Measurements from ENCODE around the gene MYO3B. TPM values are rescaled to one million over a fixed set of nuclear protein-coding genes. Genes with fewer than 3 reads are reported as not detected.
"Not testable (repeated sequence)": the region's sequence is repeated elsewhere in the genome, so short reads cannot be mapped to it uniquely, and the experiment has no call there.

Gene MYO3B
- total and polyA plus RNA-seq, 2 donors (not counting 3 experiments of a cell fraction or from before 2014, with no cell fraction given) = 0.03 TPM; not detected in 1

GRCh38 chr2:170635094-170635493 lies 457.1 kb downstream of the MYO3B start:
- DNase-seq (ENCODE audit: low read depth, low spot score); H3K9me3 ChIP-seq (replicated peaks; ENCODE audit: control insufficient read depth, insufficient read depth, low read length); H3K27ac ChIP-seq (ENCODE audit: insufficient read depth, low read depth, low read length); dilution Hi-C loops (cut with MboI; ENCODE audit: extremely low pct_ligation_motif_present, low sequenced_read_pairs); H3K27me3 ChIP-seq (ENCODE audit: control insufficient read depth in 2 of 2, insufficient read depth in 2 of 2, low read length in 2 of 2); H4K20me1 ChIP-seq (replicated peaks; ENCODE audit: control insufficient read depth, extremely low read depth, insufficient read depth, low read length); H3K4me2 ChIP-seq (ENCODE audit: insufficient read depth, low read length); BruUV-seq (replicated peaks); H3K9me1 ChIP-seq (replicated peaks; ENCODE audit: control insufficient read depth, extremely low read depth, insufficient read depth, low read length); H3K4me3 ChIP-seq (replicated peaks in 1 of 3; ENCODE audit: insufficient read depth in 1 of 3, low read depth in 1 of 3, low read length in 3 of 3); H2AFZ ChIP-seq (ENCODE audit: low read depth, low read length); FAIRE-seq; H3K4me1 ChIP-seq (ENCODE audit: control insufficient read depth, extremely low read depth, insufficient read depth, low read length); intact Hi-C loops (cut with micrococcal nuclease); H3K36me3 ChIP-seq (ENCODE audit: control insufficient read depth in 2 of 2, extremely low read depth in 1 of 2, insufficient read depth in 2 of 2, low read length in 2 of 2); CTCF ChIA-PET; H3K9ac ChIP-seq (replicated peaks; ENCODE audit: extremely low read depth, insufficient read depth, low read length); H3K79me2 ChIP-seq (ENCODE audit: control insufficient read depth, insufficient read depth, low read length); POLR2A ChIA-PET: not testable (repeated sequence)

- Histone ChIP-seq H3K9ac (replicated peaks; ENCODE audit: extremely low read depth, insufficient read depth, low read length) (no peak overlapping the region), H3K9me1 (replicated peaks; ENCODE audit: control insufficient read depth, extremely low read depth, insufficient read depth, low read length) (no peaks in the 10 kb centered on the region), H3K4me2 (ENCODE audit: insufficient read depth, low read length) (no peak overlapping the region), H3K27ac (ENCODE audit: insufficient read depth, low read depth, low read length) (no peak overlapping the region), H3K27me3 (ENCODE audit: control insufficient read depth in 2 of 2, insufficient read depth in 2 of 2, low read length in 2 of 2) (no peaks in the 10 kb centered on the region), H3K9me3 (replicated peaks; ENCODE audit: control insufficient read depth, insufficient read depth, low read length) (no peaks in the 10 kb centered on the region), H4K20me1 (replicated peaks; ENCODE audit: control insufficient read depth, extremely low read depth, insufficient read depth, low read length) (no peaks in the 10 kb centered on the region), H3K79me2 (ENCODE audit: control insufficient read depth, insufficient read depth, low read length) (no peaks in the 10 kb centered on the region), H2AFZ (ENCODE audit: low read depth, low read length) (no peak overlapping the region), H3K36me3 (ENCODE audit: control insufficient read depth in 2 of 2, extremely low read depth in 1 of 2, insufficient read depth in 2 of 2, low read length in 2 of 2) (no peaks in the 10 kb centered on the region), H3K4me3 (replicated peaks in 1 of 3; ENCODE audit: insufficient read depth in 1 of 3, low read depth in 1 of 3, low read length in 3 of 3) (no peak overlapping the region), H3K4me1 (ENCODE audit: control insufficient read depth, extremely low read depth, insufficient read depth, low read length) (no peaks in the 10 kb centered on the region)
- no TSS peak for BruUV-seq (replicated peaks)
- dilution Hi-C loops (cut with MboI; ENCODE audit: extremely low pct_ligation_motif_present, low sequenced_read_pairs) (no loop called here), intact Hi-C loops (cut with micrococcal nuclease) (no loop called here)
- FAIRE-seq = no peak
- POLR2A ChIA-PET = no interaction called here
- no peak for DNase-seq (ENCODE audit: low read depth, low spot score)
- CTCF ChIA-PET = interaction anchor here (1.5 kb wide), 1 partner anchor 8 kb away, joined by 4 read pairs; no protein-coding TSS in a partner anchor
- no peak for TF ChIP-seq JUN (IDR thresholded peaks at IDR 0.05; ENCODE audit: borderline replicate concordance, insufficient read depth, insufficient read length, low read depth)
- no peak for TF ChIP-seq CTCF (IDR thresholded peaks at IDR 0.05; ENCODE audit: extremely low read depth in 1 of 2, insufficient read depth in 1 of 2, low read depth in 1 of 2, low read length in 2 of 2)
These were observed 461.7 kb downstream of the MYO3B start for GRCh38 chr2:170639635-170640034.
